ENCODE data around the gene ADAM33.
A peak's percentile ranks its signal among the peaks of the same experiment; 100 is the strongest.

Gene ADAM33

DNA sequence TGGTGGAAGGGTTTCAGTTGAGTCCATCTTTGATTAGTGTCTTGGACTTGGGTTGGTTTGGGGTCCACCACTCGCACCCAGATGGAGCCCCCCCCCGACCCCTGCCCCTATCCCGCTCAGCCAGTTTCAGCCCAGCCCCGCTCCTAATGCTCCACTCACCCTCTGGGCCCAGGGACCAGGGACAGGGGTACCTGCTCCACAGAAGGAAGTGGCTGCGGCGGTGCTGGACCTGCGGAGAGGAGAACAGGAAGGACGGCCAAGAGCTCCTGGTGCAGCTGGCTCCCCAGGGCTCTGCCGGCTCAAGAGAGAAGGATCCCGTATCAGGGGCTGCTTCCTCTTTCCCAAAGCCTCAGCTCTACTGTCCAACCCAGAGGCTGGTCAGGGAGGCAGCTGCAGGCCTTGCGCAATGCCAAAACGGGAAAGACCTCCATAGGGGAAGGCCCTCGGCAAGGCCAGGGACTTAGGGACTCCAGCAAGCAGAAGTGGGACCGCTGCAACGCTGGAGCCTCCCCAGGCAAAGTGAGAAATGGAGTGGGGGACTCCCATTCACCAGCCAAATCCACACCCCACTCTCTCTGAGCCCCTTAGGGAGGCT is 30.6 kb upstream of the ADAM33 start, which contains the start of gene SIGLEC1:
Gene SIGLEC1 (minus strand): TSS at position 322 of the 595 bp plus-strand sequence. CDS start 5,472 bp downstream, outside the sequence.
- Mint-ChIP-seq H3K27me3 (peaks cover 15% of the 10 kb centered on the region), H3K9me3 (no peaks in the 10 kb centered on the region), H3K27ac (no peak within 1 kb of the TSS), H3K4me3 (no peak within 1 kb of the TSS), H3K4me1 (no peaks in the 10 kb centered on the region)
- ATAC-seq (no peak), DNase-seq (no peak)

DNA sequence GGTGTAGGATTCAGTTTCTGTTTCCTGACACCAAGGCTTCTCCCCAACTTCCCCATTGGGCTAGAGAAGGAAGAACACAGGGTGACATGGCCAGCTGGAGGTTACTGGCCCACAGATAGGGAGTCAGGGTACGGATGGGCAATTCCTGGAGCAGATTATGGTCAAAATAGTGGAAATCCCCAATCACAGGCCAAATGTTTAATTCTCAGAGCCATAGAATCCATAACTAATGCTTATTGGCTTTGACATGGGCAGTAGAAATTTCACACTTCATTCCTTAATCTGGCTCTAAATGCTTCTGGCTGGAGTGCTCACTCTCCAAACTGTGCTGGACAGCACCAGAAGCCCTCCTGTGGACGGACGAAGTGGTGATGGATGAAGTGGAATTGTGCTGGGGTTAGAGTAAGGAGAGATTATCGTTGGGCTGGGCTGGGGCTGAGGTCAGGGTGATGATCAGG is 29.7 kb upstream of the ADAM33 start:
- no peak overlapping the region for H3K4me3 Mint-ChIP-seq
- DNase-seq (no peak), ATAC-seq (no peak)
- H3K27ac Mint-ChIP-seq, result no peak overlapping the region
- H3K9me3 Mint-ChIP-seq, result no peaks in the 10 kb centered on the region
- peaks cover 13% of the 10 kb centered on the region for H3K27me3 Mint-ChIP-seq
- no peaks in the 10 kb centered on the region for H3K4me1 Mint-ChIP-seq

GRCh38 chr20:3710703-3711483 is 29.1 kb upstream of the ADAM33 start:
- Mint-ChIP-seq H3K27me3 (peaks cover 13% of the 10 kb centered on the region), H3K4me3 (no peak overlapping the region), H3K27ac (no peak overlapping the region), H3K4me1 (no peaks in the 10 kb centered on the region), H3K9me3 (no peaks in the 10 kb centered on the region)
- ATAC-seq, result peak; percentile 75
- peak; percentile 75 to 79 for DNase-seq

DNA sequence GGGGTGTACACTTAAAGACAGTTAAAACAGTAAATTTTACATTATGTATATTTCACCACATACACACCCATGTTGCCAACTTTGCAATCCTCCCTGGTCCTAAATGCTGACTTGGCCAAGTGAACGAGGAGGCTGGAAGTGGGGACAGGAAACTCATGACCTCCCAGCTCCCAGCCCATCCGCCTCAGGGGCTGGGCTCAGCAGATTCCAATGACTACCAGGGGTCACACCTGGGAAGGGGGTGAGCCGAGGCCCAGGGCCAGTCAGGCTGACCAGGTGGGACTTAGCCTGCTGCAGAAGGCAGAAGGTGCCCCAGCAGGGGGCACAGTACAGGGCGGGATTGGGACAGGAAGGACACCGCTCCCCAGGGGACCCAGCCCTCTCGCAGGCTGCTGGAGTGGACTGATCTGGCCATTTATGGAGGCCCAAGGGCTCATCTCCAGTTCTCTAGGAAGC is 28.2 kb upstream of the ADAM33 start:
- H3K4me3 Mint-ChIP-seq, result no peak overlapping the region
- H3K4me1 Mint-ChIP-seq, result no peaks in the 10 kb centered on the region
- no peaks in the 10 kb centered on the region for H3K9me3 Mint-ChIP-seq
- peak; percentile 21 for ATAC-seq
- H3K27me3 Mint-ChIP-seq, result peaks cover 13% of the 10 kb centered on the region
- H3K27ac Mint-ChIP-seq, result no peak overlapping the region
- no peak for DNase-seq

GRCh38 chr20:3707508-3707899 is 25.7 kb upstream of the ADAM33 start:
- Mint-ChIP-seq H3K27ac (no peak overlapping the region), H3K4me3 (no peak overlapping the region), H3K4me1 (no peaks in the 10 kb centered on the region), H3K9me3 (no peaks in the 10 kb centered on the region), H3K27me3 (peaks cover 13% of the 10 kb centered on the region)
- DNase-seq (no peak), ATAC-seq (no peak)

DNA sequence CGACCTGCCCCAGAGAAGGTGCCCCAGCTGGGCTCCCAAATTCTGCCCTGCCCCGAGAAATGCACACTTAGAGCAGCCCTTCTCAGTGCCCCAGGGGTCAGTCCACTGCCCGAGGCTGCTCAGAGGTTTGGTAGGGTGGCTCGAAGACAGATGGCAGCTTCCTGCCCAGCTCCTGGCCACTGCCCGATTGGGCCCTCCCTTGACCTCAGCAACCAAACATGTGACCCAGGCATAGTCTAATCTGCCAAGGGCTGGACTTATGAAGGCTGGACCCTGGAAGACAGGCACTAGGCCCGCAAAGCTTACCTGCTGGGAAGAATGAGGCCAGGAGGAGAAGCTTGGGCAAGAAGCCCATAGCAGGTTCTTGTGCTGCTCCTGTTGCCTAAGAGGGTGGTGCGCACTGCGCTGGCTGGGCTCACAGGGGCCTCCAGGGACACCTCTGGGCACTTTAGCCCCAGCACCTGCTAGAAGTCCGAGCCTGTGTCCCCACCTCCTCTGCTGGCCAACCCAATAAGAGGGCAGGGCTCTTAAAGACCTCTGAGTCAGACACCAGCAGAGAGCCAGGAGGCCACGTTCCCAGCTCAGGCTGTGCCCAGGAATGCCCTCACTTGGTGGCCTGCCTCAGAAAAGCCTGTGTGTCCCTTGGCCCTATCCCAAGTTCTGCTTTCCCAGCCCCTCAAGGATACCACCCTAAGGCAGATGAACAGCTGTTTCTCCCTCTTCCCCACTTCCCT is 25.1 kb upstream of the ADAM33 start:
- DNase-seq (no peak), ATAC-seq (no peak)
- Mint-ChIP-seq H3K9me3 (no peaks in the 10 kb centered on the region), H3K27me3 (peaks cover 10% of the 10 kb centered on the region), H3K4me3 (no peak overlapping the region), H3K27ac (no peak overlapping the region), H3K4me1 (no peaks in the 10 kb centered on the region)

- Mint-ChIP-seq H3K27ac (peak overlapping the region in 1 of 2 donors; percentile 54), H3K27me3 (peaks cover 2% of the 10 kb centered on the region), H3K4me3 (no peak overlapping the region), H3K4me1 (no peaks in the 10 kb centered on the region), H3K9me3 (no peaks in the 10 kb centered on the region)
- ATAC-seq (no peak), DNase-seq (no peak)
Measured at GRCh38 chr20:3705970-3706739, 24.3 kb upstream of the ADAM33 start.

- H3K27ac Mint-ChIP-seq, result no peak overlapping the region
- H3K9me3 Mint-ChIP-seq, result no peaks in the 10 kb centered on the region
- H3K27me3 Mint-ChIP-seq, result no peaks in the 10 kb centered on the region
- H3K4me1 Mint-ChIP-seq, result no peaks in the 10 kb centered on the region
- no peak for ATAC-seq
- no peak for DNase-seq
- H3K4me3 Mint-ChIP-seq, result no peak overlapping the region
Measured at GRCh38 chr20:3705491-3705969, 23.7 kb upstream of the ADAM33 start.

DNA sequence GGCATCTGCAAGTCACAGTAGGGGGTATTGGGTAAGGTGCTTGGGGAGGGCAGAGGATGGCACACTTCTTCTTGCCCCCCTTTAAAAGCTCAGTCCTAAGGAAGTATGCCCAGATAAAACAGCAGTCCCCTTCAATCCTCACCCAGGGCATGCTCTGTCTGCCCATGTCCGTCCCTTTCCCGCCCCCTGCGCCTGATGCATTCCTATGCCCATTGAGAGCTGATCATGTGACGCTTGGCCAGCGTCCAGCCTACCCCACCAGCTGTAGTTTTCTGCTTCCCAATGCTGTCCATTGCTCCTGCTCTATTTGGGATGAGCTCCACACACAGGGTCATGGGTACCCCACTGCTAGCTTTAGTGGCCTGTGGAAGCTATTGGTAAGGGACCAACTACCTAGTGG is 22.3 kb upstream of the ADAM33 start:
- no peaks in the 10 kb centered on the region for H3K4me1 Mint-ChIP-seq
- no peak overlapping the region for H3K4me3 Mint-ChIP-seq
- H3K27ac Mint-ChIP-seq, result peak overlapping the region in 1 of 2 donors; percentile 91
- H3K9me3 Mint-ChIP-seq, result no peaks in the 10 kb centered on the region
- ATAC-seq (no peak), DNase-seq (no peak)
- H3K27me3 Mint-ChIP-seq, result no peaks in the 10 kb centered on the region

DNA sequence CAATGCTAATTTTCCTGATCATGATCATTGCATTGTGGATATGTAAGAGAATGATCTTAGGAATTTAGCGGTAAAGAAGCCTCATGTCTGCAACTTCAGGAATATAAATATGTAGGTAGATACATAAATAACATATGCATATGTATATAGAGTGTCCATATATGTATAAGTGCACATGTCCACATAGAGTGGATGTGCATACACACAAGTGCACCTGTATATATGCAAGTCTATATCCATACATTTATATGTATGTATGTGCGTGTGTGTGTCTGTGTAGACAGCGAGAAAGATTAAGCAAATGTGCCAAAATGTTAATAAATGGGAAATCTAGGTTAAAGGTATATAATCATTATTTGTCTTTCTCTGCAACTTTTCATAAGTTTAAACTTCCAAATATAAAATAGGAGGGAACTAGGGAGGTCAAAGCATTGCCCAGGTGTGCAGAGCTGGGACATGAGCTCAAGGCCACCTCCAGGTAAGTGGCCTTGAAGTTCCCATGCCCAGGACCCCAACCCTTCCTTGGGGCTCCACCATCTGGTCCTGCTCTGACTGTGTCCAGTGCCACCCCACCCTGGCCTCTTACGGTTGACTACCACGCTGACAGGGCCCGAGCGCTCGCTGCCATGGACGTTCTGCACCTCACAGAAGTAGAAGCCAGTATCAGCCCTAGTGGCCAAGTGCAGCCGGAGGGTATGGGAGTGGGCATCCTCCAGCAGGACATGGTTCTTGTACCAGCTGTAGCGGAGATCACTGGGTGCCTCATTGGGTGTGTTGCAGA is 21.0 kb upstream of the ADAM33 start:
- Mint-ChIP-seq H3K9me3 (no peaks in the 10 kb centered on the region), H3K27ac (no peak overlapping the region), H3K4me1 (no peaks in the 10 kb centered on the region), H3K27me3 (no peaks in the 10 kb centered on the region), H3K4me3 (no peak overlapping the region)
- DNase-seq (no peak), ATAC-seq (no peak)

DNA sequence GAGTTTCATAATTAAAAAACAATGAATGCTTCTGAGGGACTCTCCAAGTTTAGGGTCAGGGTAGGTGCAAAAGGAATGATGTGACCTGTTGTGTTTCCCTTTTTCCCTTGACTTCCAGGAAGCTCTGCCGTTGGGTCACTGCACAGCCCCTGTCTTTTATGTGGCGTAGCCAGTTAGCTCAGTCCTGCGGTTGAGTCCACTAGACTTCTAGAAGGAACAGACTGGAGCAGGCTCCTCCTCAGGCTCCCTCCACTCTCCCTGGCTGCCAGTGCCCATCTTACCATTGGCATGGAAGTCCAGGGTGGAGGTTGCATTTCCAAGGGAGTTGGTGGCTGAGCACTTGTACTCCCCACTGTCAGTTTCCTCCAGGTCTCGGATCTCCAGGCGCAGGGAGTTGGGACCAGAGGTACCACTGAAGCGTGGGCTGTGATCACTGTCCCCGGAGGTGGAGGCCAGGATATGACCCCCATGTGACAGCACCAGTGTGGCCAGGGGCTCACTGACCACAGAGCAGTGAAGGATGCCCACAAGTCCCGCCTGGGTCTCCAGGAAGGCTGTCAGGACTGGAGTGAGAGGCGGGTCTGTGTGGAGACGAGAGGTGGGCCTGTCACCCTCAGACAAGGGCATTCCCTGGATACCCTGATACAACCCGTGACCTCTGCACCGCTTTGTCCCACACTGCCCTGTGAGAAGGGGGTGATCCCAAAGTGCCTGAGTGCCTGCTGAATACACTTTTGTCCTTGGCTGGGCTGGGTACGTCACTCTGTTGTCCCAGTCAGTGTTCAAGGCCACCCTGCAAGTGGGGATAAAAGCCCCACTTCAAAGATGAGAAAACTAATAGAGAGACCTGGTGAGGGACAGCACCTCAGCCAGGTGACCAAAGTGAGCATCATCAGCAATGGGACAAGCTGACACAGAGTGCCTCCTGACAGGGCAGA is 19.5 kb upstream of the ADAM33 start:
- Mint-ChIP-seq H3K4me3 (no peak overlapping the region), H3K27ac (no peak overlapping the region), H3K9me3 (no peaks in the 10 kb centered on the region), H3K4me1 (no peaks in the 10 kb centered on the region), H3K27me3 (no peaks in the 10 kb centered on the region)
- DNase-seq, result no peak
- ATAC-seq, result no peak

DNA sequence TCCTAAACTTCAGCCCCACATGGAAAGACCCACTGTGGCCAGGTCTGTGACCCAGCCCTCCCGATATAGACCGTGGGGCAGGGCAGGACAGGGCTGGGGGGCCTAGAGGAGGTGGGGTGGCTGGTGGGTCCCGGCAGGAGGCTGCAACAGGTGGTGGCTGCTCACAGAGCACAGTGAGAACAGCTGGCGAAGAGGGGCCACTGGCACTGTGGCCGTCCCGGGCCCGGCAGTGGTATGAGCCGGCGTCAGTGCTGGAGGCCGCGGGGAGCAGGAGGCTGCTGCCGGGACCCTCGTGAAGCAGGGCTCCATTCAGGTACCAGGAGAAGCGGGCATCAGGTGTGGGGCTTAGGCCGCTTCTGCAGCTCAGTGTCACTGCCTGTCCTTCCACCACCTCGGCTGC is 17.2 kb upstream of the ADAM33 start:
- DNase-seq, result no peak
- Mint-ChIP-seq H3K4me1 (no peaks in the 10 kb centered on the region), H3K27me3 (no peaks in the 10 kb centered on the region), H3K9me3 (no peaks in the 10 kb centered on the region), H3K4me3 (no peak overlapping the region), H3K27ac (no peak overlapping the region)
- ATAC-seq, result peak; percentile 33

- H3K4me1 Mint-ChIP-seq, result no peaks in the 10 kb centered on the region
- no peak overlapping the region for H3K4me3 Mint-ChIP-seq
- ATAC-seq, result peak; percentile 25
- no peak overlapping the region for H3K27ac Mint-ChIP-seq
- H3K27me3 Mint-ChIP-seq, result no peaks in the 10 kb centered on the region
- no peak for DNase-seq
- no peaks in the 10 kb centered on the region for H3K9me3 Mint-ChIP-seq
Measured at GRCh38 chr20:3698591-3699001, 16.8 kb upstream of the ADAM33 start.

Measured in stimulated activated naive CD8-positive, alpha-beta T cell treated with anti-CD3 and anti-CD28 coated beads, Interleukin-15, amount 100 ng/mL, for 72 hours (primary cell).